Medulla oblongata (tissue), 1 donor: ENCODE measurements around the gene AIRE.
A peak's percentile ranks its signal among the peaks of the same experiment; 100 is the strongest.

ENCODE experiments used
- DNase-seq: peaks from one replicate; pipeline ENCODE4 v3.0.0-alpha.2; 2015; ENCODE audit errors: extremely low spot score

AIRE gene

GRCh38 chr21:44304877-44305293 is 19.2 kb downstream of the AIRE start:
- DNase-seq, result peak; percentile 81

GRCh38 chr21:44305691-44306090 is 20.0 kb downstream of the AIRE start:
- peak; percentile 67 for DNase-seq

- no peak for DNase-seq
Observed at GRCh38 chr21:44306936-44307704, 21.4 kb downstream of the AIRE start.

- no peak for DNase-seq
Observed at GRCh38 chr21:44310628-44311507, 25.2 kb downstream of the AIRE start.

GRCh38 chr21:44312089-44312488 is 26.4 kb downstream of the AIRE start:
- no peak for DNase-seq

GRCh38 chr21:44312716-44313115 is 27.0 kb downstream of the AIRE start:
- no peak for DNase-seq

- DNase-seq, result no peak
Observed at GRCh38 chr21:44313451-44313850, 27.8 kb downstream of the AIRE start.

GRCh38 chr21:44314128-44314527 is 28.5 kb downstream of the AIRE start:
- no peak for DNase-seq

- DNase-seq, result no peak
Observed at GRCh38 chr21:44314561-44314960, 28.9 kb downstream of the AIRE start.

- no peak for DNase-seq
Observed at GRCh38 chr21:44315691-44316203, 30.1 kb downstream of the AIRE start.

GRCh38 chr21:44316277-44316900 is 30.7 kb downstream of the AIRE start:
- no peak for DNase-seq

GRCh38 chr21:44317241-44317782 is 31.6 kb downstream of the AIRE start:
- peak; percentile 75 for DNase-seq

GRCh38 chr21:44317871-44318270 is 32.2 kb downstream of the AIRE start:
- no peak for DNase-seq

GRCh38 chr21:44318489-44319285 is 33.0 kb downstream of the AIRE start:
- no peak for DNase-seq

- no peak for DNase-seq
Observed at GRCh38 chr21:44319407-44320065, 33.9 kb downstream of the AIRE start.

- no peak for DNase-seq
Observed at GRCh38 chr21:44320847-44321246, 35.2 kb downstream of the AIRE start.

- no peak for DNase-seq
Observed at GRCh38 chr21:44321846-44322450, 36.3 kb downstream of the AIRE start.

GRCh38 chr21:44322621-44323325 is 37.1 kb downstream of the AIRE start:
- DNase-seq, result peak; percentile 49

- no peak for DNase-seq
Observed at GRCh38 chr21:44323591-44323990, 37.9 kb downstream of the AIRE start.
